HepG2 (cell line): ENCODE results near the gene ORM1. TPM values are rescaled to one million over a fixed set of nuclear protein-coding genes. Genes with fewer than 3 reads are reported as not detected.
A peak's percentile ranks its signal among the peaks of the same experiment; 100 is the strongest.
"Not testable (repeated sequence)": the region's sequence is repeated elsewhere in the genome, so short reads cannot be mapped to it uniquely, and the experiment has no call there.

Experiments
- ASH2L ChIP-seq: fragments of 300-600, 200-600 bp; sonication (generic); IDR thresholded peaks from 2 replicates; pipeline ENCODE4 v1.7.0; 2017; ENCODE audit warnings: low read depth, mild to moderate bottlenecking, moderate library complexity, mixed read lengths, low read length; ENCODE audit not compliant: insufficient read length
- CEBPG ChIP-seq: IDR thresholded peaks from 2 replicates; pipeline ENCODE4 v1.6.1; 2016
- DMAP1 ChIP-seq: IDR thresholded peaks from 2 replicates; pipeline ENCODE4 v1.6.1; 2016
- FOXA1 ChIP-seq, 2 experiments: fragments of 450-650 bp in 1 of 2; sonication (generic) in 1 of 2; formaldehyde crosslinking in 1 of 2; IDR thresholded peaks; 2 replicates each; pipeline versions ENCODE4 v1.4.0 to v1.6.1; 2016 to 2020; ENCODE audit warnings: missing genetic modification reagents in 1 of 2
- FOXO1 ChIP-seq: sonication (generic); formaldehyde crosslinking; IDR thresholded peaks from 2 replicates; pipeline ENCODE4 v1.4.0; 2020; ENCODE audit warnings: missing genetic modification reagents
- FOXP4 ChIP-seq: sonication (generic); formaldehyde crosslinking; IDR thresholded peaks from 2 replicates; pipeline ENCODE4 v1.4.0; 2020; ENCODE audit warnings: missing genetic modification reagents
- GATAD2A ChIP-seq: IDR thresholded peaks from 2 replicates; pipeline ENCODE4 v1.6.1; 2016
- HOXA3 ChIP-seq: sonication (generic); formaldehyde crosslinking; IDR thresholded peaks from 2 replicates; pipeline ENCODE4 v1.5.0; 2020; ENCODE audit warnings: missing genetic modification reagents
- KDM6A ChIP-seq: IDR thresholded peaks from 2 replicates; pipeline ENCODE4 v1.6.1; 2016; ENCODE audit warnings: low read depth
- NR2F1 ChIP-seq, 2 experiments: fragments of 450-650 bp in 1 of 2; formaldehyde crosslinking in 1 of 2; IDR thresholded peaks; 2 replicates each; pipeline versions ENCODE4 v1.5.0 to v1.6.1; 2016 to 2020; ENCODE audit warnings: mild to moderate bottlenecking in 1 of 2, missing compliant biosample characterization in 1 of 2, missing genetic modification reagents in 1 of 2, moderate library complexity in 1 of 2
- POLR2A ChIP-seq, 2 experiments: IDR thresholded peaks; 2 replicates each; pipeline ENCODE4 v1.6.1; 2011; ENCODE audit warnings: low read depth in 2 of 2, low read length in 2 of 2, mild to moderate bottlenecking in 1 of 2, moderate library complexity in 1 of 2; ENCODE audit not compliant: insufficient read depth in 1 of 2
- RARA ChIP-seq: IDR thresholded peaks from 2 replicates; pipeline ENCODE4 v1.6.1; 2016; ENCODE audit warnings: missing genetic modification reagents, missing compliant biosample characterization
- RXRA ChIP-seq: sonication (generic); formaldehyde crosslinking; IDR thresholded peaks from 2 replicates; pipeline ENCODE4 v1.5.1; 2020; ENCODE audit warnings: missing genetic modification reagents
- SKI ChIP-seq: fragments of 450-650 bp; IDR thresholded peaks from one replicate; pipeline ENCODE4 v1.6.1; 2018; ENCODE audit warnings: mild to moderate bottlenecking; ENCODE audit not compliant: partially characterized antibody
- TFAP4 ChIP-seq: sonication (generic); IDR thresholded peaks from 2 replicates; pipeline ENCODE4 v1.6.1; 2016; ENCODE audit warnings: low read depth, borderline replicate concordance
- ZBTB10 ChIP-seq: sonication (generic); formaldehyde crosslinking; IDR thresholded peaks from 2 replicates; pipeline ENCODE4 v1.4.0; 2020; ENCODE audit warnings: missing genetic modification reagents, borderline replicate concordance
- ZNF687 ChIP-seq: sonication (generic); formaldehyde crosslinking; IDR thresholded peaks from 2 replicates; pipeline ENCODE4 v1.5.1; 2020; ENCODE audit warnings: mild to moderate bottlenecking, missing genetic modification reagents, moderate library complexity
- polyA plus RNA-seq, 8 experiments: library from polyadenylated mRNA; depleted of rRNA in 3 of 8; stranded (reverse) in 7 of 8; unstranded in 1 of 8; fragments of >200 nt; fragmentation: Illumina TruSeq in 4 of 8; extraction: Trizol in 4 of 8; gene quantifications; 2 replicates each; pipeline versions ENCODE4 v1.2.1 to v1.2.3, GENCODE V29; 2011 to 2016; ENCODE audit warnings: low read depth in 4 of 8, missing spikeins in 1 of 8, mixed read lengths in 1 of 8; ENCODE audit not compliant: insufficient read depth in 1 of 8
- total RNA-seq, 5 experiments: library from RNA; depleted of rRNA; stranded (reverse); fragments of >200 nt; fragmentation: Illumina TruSeq; extraction: Trizol; gene quantifications; 2 replicates each; pipeline ENCODE4 v1.2.3, GENCODE V29; 2016; ENCODE audit warnings: low read depth in 1 of 5

ORM1 gene
- total and polyA plus RNA-seq, 2 of the 13 experiments (the other 11 are each of a cell fraction or from before 2014, with no cell fraction given) = 699 to 1,180 TPM

GRCh38 chr9:114322160-114322818, 609 bp upstream of the ORM1 start (continued):
- 0 out of 2 replicates have a peak, but pooled peaks have one; percentile 37 for TF ChIP-seq ZNF687 (CRISPR knock-in tag)
- peak; percentile 28; the same call in 1 of the 2 replicates for TF ChIP-seq RXRA (CRISPR knock-in tag)
- TF ChIP-seq FOXP4 (CRISPR knock-in tag) = peak; percentile 70
- 0 out of 4 replicates have a peak, but pooled peaks of 1 of the 2 experiments have one; percentile 23 for TF ChIP-seq POLR2A (IDR thresholded peaks at IDR 0.05; ENCODE audit: insufficient read depth in 1 of 2, low read depth in 2 of 2, low read length in 2 of 2)
- 0 out of 2 replicates have a peak, but pooled peaks have one; percentile 48 for TF ChIP-seq GATAD2A
- peak; percentile 86; the same call in 1 of the 2 replicates for TF ChIP-seq ZBTB10 (CRISPR knock-in tag)
- TF ChIP-seq SKI = peak; percentile 55
- peak; percentile 27; the same call in 1 of the 2 replicates for TF ChIP-seq HOXA3 (CRISPR knock-in tag)
- 0 out of 2 replicates have a peak, but pooled peaks have one; percentile 45 for TF ChIP-seq RARA (CRISPR knock-in tag)
- peak; percentile 74; the same call in 1 of the 2 replicates for TF ChIP-seq KDM6A (CRISPR knock-in tag)
- TF ChIP-seq TFAP4 = peak; percentile 74; the same call in 1 of the 2 replicates
- TF ChIP-seq ASH2L = peak; percentile 17
- peak; percentile 24; the same call in 1 of the 2 replicates for TF ChIP-seq DMAP1 (CRISPR knock-in tag)
- 0 out of 2 replicates have a peak, but pooled peaks have one; percentile 21 for TF ChIP-seq CEBPG (CRISPR knock-in tag)
- TF ChIP-seq FOXA1 (IDR thresholded peaks at IDR 0.05) = not testable (repeated sequence)
- peak; percentile 51; the same call in 1 of the 2 replicates for TF ChIP-seq FOXA1 (CRISPR knock-in tag; IDR thresholded peaks at IDR 0.05)
- TF ChIP-seq NR2F1 (CRISPR knock-in tag; IDR thresholded peaks at IDR 0.05) = peak in 1 of 2 experiments; percentile 48; a peak in 1 of 4 replicates
- TF ChIP-seq FOXO1 (CRISPR knock-in tag) = 0 out of 2 replicates have a peak, but pooled peaks have one; percentile 30
